Activated CD4-positive, alpha-beta memory T cell treated with anti-CD3 and anti-CD28 coated beads for 36 hours (primary cell): ENCODE data around the gene RABGAP1. TPM values are rescaled to one million over a fixed set of nuclear protein-coding genes. Genes with fewer than 3 reads are reported as not detected.

ENCODE experiments used
- CTCF ChIA-PET: fragments of 350-600 bp; sonication (Branson Sonifier 250); formaldehyde crosslinking; loops from one replicate; lab custom pipeline; 2021; ENCODE audit warnings: antibody characterized with exemption, inconsistent platforms; lab: Charles Lee
- POLR2A ChIA-PET: fragments of 350-600 bp; sonication (Branson Sonifier 250); formaldehyde crosslinking; loops from one replicate; lab custom pipeline; 2021; ENCODE audit warnings: antibody characterized with exemption; lab: Charles Lee
- DNase-seq: peaks from one replicate; pipeline ENCODE4 v3.0.0-alpha.2; 2020
- H3K27ac Mint-ChIP-seq: one replicate; pipeline ENCODE4 v1.8.0; 2021; ENCODE audit warnings: mixed read lengths
- H3K27me3 Mint-ChIP-seq: one replicate; pipeline ENCODE4 v1.8.0; 2021; ENCODE audit warnings: mixed read lengths
- H3K36me3 Mint-ChIP-seq: one replicate; pipeline ENCODE4 v1.8.0; 2021; ENCODE audit warnings: mixed read lengths
- H3K4me1 Mint-ChIP-seq: one replicate; pipeline ENCODE4 v1.8.0; 2021; ENCODE audit warnings: low read depth, mixed read lengths
- H3K4me3 Mint-ChIP-seq: one replicate; pipeline ENCODE4 v1.8.0; 2021; ENCODE audit warnings: mild to moderate bottlenecking, mixed read lengths
- H3K9me3 Mint-ChIP-seq: one replicate; pipeline ENCODE4 v1.8.0; 2021; ENCODE audit warnings: mixed read lengths
- intact Hi-C: fragments of 100-400 bp; cut with micrococcal nuclease; formaldehyde crosslinking; loops from one replicate; pipeline ENCODE4 v1.15.1; 2023
- total RNA-seq, 2 experiments: library from RNA; stranded (reverse); gene quantifications; one replicate each; pipeline ENCODE4 v1.2.3, GENCODE V29; 2021

RABGAP1 gene
- total RNA-seq, 2 experiments from 2014 or later, result 27.1 to 28.8 TPM

GRCh38 chr9:123073991-123074422, 133.2 kb downstream of the RABGAP1 start:
- DNase-seq, result no peak
- Mint-ChIP-seq H3K27ac (no peak overlapping the region), H3K36me3 (peaks cover 23% of the 10 kb centered on the region), H3K9me3 (no peaks in the 10 kb centered on the region), H3K4me3 (no peak overlapping the region), H3K27me3 (no peaks in the 10 kb centered on the region), H3K4me1 (peaks cover 12% of the 10 kb centered on the region)
- intact Hi-C loops, result no loop called here
- ChIA-PET POLR2A (interaction anchor here (0.6 kb wide), 1 partner anchor 151 kb away, joined by 3 read pairs; no protein-coding TSS in a partner anchor), CTCF (interaction anchor here (0.9 kb wide), 1 partner anchor 276 kb away, joined by 4 read pairs; no protein-coding TSS in a partner anchor)

GRCh38 chr9:123074628-123075027, 133.8 kb downstream of the RABGAP1 start:
- ChIA-PET CTCF (interaction anchor here (0.7 to 1.6 kb wide), 3 partner anchors 173 to 275 kb away, joined by 3 to 10 read pairs (median 4); no protein-coding TSS in a partner anchor), POLR2A (no interaction called here)
- intact Hi-C loops, result no loop called here
- H3K9me3 Mint-ChIP-seq, result no peaks in the 10 kb centered on the region
- no peak for DNase-seq
- H3K4me1 Mint-ChIP-seq, result peaks cover 10% of the 10 kb centered on the region
- no peaks in the 10 kb centered on the region for H3K27me3 Mint-ChIP-seq
- peaks cover 23% of the 10 kb centered on the region for H3K36me3 Mint-ChIP-seq
- H3K27ac Mint-ChIP-seq, result no peak overlapping the region
- no peak overlapping the region for H3K4me3 Mint-ChIP-seq

DNA sequence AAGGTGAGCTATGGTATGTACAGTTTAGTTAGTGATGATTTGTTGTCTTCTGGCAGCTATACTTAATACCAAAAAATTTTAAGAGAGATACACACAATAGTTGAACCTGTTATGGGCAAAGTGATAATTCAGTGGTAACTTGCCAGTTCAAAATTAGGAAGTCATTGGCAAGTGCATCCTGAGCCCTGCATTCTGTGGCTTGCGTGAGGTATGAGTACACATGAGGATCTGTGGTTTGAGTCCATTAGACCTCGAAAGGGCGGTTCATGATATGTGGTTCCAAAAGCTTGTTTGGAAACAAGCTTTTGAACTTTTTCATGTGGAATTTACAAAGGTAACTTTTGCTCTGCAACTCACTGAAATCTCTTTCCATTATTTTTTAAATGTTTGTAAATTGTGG, 139.6 kb downstream of the RABGAP1 start:
- H3K27ac Mint-ChIP-seq, result no peak overlapping the region
- H3K27me3 Mint-ChIP-seq, result no peaks in the 10 kb centered on the region
- no peaks in the 10 kb centered on the region for H3K4me1 Mint-ChIP-seq
- no peak for DNase-seq
- POLR2A ChIA-PET, result no interaction called here
- CTCF ChIA-PET, result interaction anchor here (0.6 to 5.5 kb wide), 4 partner anchors 138 to 274 kb away, joined by 3 to 73 read pairs (median 8); no protein-coding TSS in a partner anchor
- intact Hi-C loops, result loop anchor here (2.0 to 5.0 kb wide), 2 partner anchors 147 to 270 kb away; no protein-coding TSS in a partner anchor
- H3K9me3 Mint-ChIP-seq, result no peaks in the 10 kb centered on the region
- peaks cover 12% of the 10 kb centered on the region for H3K36me3 Mint-ChIP-seq
- no peak overlapping the region for H3K4me3 Mint-ChIP-seq

- Mint-ChIP-seq H3K27ac (no peak overlapping the region), H3K27me3 (no peaks in the 10 kb centered on the region), H3K36me3 (peaks cover 12% of the 10 kb centered on the region), H3K4me3 (no peak overlapping the region), H3K9me3 (no peaks in the 10 kb centered on the region), H3K4me1 (no peaks in the 10 kb centered on the region)
- POLR2A ChIA-PET, result interaction anchor here (0.6 kb wide), 1 partner anchor 1015 kb away, joined by 4 read pairs; no protein-coding TSS in a partner anchor
- CTCF ChIA-PET, result interaction anchor here (0.7 to 5.5 kb wide), 7 partner anchors 144 to 304 kb away, joined by 3 to 73 read pairs (median 9); no protein-coding TSS in a partner anchor
- intact Hi-C loops, result loop anchor here (2.0 to 5.0 kb wide), 2 partner anchors 145 to 269 kb away; no protein-coding TSS in a partner anchor
- no peak for DNase-seq
Measured at GRCh38 chr9:123081824-123082223, 141.0 kb downstream of the RABGAP1 start.

- Mint-ChIP-seq H3K36me3 (peaks cover 10% of the 10 kb centered on the region), H3K9me3 (no peaks in the 10 kb centered on the region), H3K4me1 (no peaks in the 10 kb centered on the region), H3K27ac (no peak overlapping the region), H3K27me3 (no peaks in the 10 kb centered on the region), H3K4me3 (no peak overlapping the region)
- CTCF ChIA-PET, result interaction anchor here (0.6 to 5.5 kb wide), 4 partner anchors 142 to 272 kb away, joined by 3 to 73 read pairs (median 8); no protein-coding TSS in a partner anchor
- POLR2A ChIA-PET, result no interaction called here
- intact Hi-C loops, result loop anchor here (5.0 kb wide), 1 partner anchor 144 kb away; no protein-coding TSS in a partner anchor
- DNase-seq, result no peak
Measured at GRCh38 chr9:123083680-123084079, 142.9 kb downstream of the RABGAP1 start.

GRCh38 chr9:123084256-123084655, 143.4 kb downstream of the RABGAP1 start:
- Mint-ChIP-seq H3K27me3 (no peaks in the 10 kb centered on the region), H3K4me1 (no peaks in the 10 kb centered on the region), H3K27ac (no peak overlapping the region), H3K4me3 (no peak overlapping the region), H3K36me3 (peaks cover 9% of the 10 kb centered on the region), H3K9me3 (no peaks in the 10 kb centered on the region)
- ChIA-PET POLR2A (no interaction called here), CTCF (interaction anchor here (1.2 to 5.5 kb wide), 3 partner anchors 141 to 270 kb away, joined by 4 to 73 read pairs (median 13); no protein-coding TSS in a partner anchor)
- intact Hi-C loops, result loop anchor here (5.0 kb wide), 1 partner anchor 143 kb away; no protein-coding TSS in a partner anchor
- no peak for DNase-seq

DNA sequence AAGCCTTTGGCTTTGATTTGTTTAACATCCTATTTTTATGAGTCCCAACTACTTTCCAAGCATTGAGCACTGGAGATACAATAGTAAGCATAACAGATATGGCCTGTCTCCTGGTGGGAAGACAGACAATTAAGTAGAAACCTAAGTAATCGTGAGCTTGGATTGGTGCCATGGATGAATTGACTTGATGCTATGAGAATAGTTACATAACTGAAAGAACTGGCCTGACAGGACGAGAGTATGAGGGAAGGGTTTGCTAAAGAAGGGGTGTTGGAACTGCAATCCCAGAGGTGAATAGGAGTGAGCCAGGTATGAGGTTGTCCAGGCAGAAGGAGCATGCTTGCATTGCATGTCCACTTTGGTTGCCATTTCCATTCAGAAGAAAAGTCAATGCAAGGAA, 145.1 kb downstream of the RABGAP1 start:
- Mint-ChIP-seq H3K36me3 (peaks cover 13% of the 10 kb centered on the region), H3K4me3 (no peak overlapping the region), H3K4me1 (no peaks in the 10 kb centered on the region), H3K9me3 (no peaks in the 10 kb centered on the region), H3K27ac (no peak overlapping the region), H3K27me3 (no peaks in the 10 kb centered on the region)
- DNase-seq, result no peak
- POLR2A ChIA-PET, result no interaction called here
- CTCF ChIA-PET, result interaction anchor here (1.2 to 4.0 kb wide), 2 partner anchors 140 to 264 kb away, joined by 3 to 13 read pairs; no protein-coding TSS in a partner anchor
- intact Hi-C loops, result no loop called here

GRCh38 chr9:123087359-123087888, 146.6 kb downstream of the RABGAP1 start:
- no peaks in the 10 kb centered on the region for H3K4me1 Mint-ChIP-seq
- H3K36me3 Mint-ChIP-seq, result peaks cover 19% of the 10 kb centered on the region
- H3K9me3 Mint-ChIP-seq, result no peaks in the 10 kb centered on the region
- H3K27me3 Mint-ChIP-seq, result no peaks in the 10 kb centered on the region
- no peak overlapping the region for H3K27ac Mint-ChIP-seq
- intact Hi-C loops, result no loop called here
- ChIA-PET CTCF (interaction anchor here (0.9 kb wide), 1 partner anchor 263 kb away, joined by 4 read pairs; no protein-coding TSS in a partner anchor), POLR2A (no interaction called here)
- H3K4me3 Mint-ChIP-seq, result no peak overlapping the region
- no peak for DNase-seq

GRCh38 chr9:123089040-123089439, 148.2 kb downstream of the RABGAP1 start:
- H3K27ac Mint-ChIP-seq, result no peak overlapping the region
- intact Hi-C loops, result no loop called here

GRCh38 chr9:123089790-123090189, 149.0 kb downstream of the RABGAP1 start:
- intact Hi-C loops, result no loop called here
- H3K36me3 Mint-ChIP-seq, result peaks cover 18% of the 10 kb centered on the region
- no peak overlapping the region for H3K4me3 Mint-ChIP-seq
- no peak overlapping the region for H3K27ac Mint-ChIP-seq
- DNase-seq, result no peak
- H3K4me1 Mint-ChIP-seq, result no peaks in the 10 kb centered on the region
- H3K9me3 Mint-ChIP-seq, result no peaks in the 10 kb centered on the region
- ChIA-PET POLR2A (no interaction called here), CTCF (interaction anchor here (5.6 kb wide), 1 partner anchor 260 kb away, joined by 36 read pairs; no protein-coding TSS in a partner anchor)
- no peaks in the 10 kb centered on the region for H3K27me3 Mint-ChIP-seq

More at GRCh38 chr9:123089040-123089439, 148.2 kb downstream of the RABGAP1 start:
- DNase-seq, result no peak
- POLR2A ChIA-PET, result no interaction called here
- Mint-ChIP-seq H3K9me3 (no peaks in the 10 kb centered on the region), H3K4me3 (no peak overlapping the region), H3K36me3 (peaks cover 18% of the 10 kb centered on the region), H3K4me1 (no peaks in the 10 kb centered on the region), H3K27me3 (no peaks in the 10 kb centered on the region)
- CTCF ChIA-PET, result no interaction called here

- Mint-ChIP-seq H3K9me3 (no peaks in the 10 kb centered on the region), H3K27ac (no peak overlapping the region), H3K36me3 (peaks cover 18% of the 10 kb centered on the region), H3K4me3 (no peak overlapping the region), H3K27me3 (no peaks in the 10 kb centered on the region), H3K4me1 (no peaks in the 10 kb centered on the region)
- POLR2A ChIA-PET, result no interaction called here
- intact Hi-C loops, result no loop called here
- DNase-seq, result no peak
- CTCF ChIA-PET, result interaction anchor here (0.6 to 5.6 kb wide), 4 partner anchors 8 to 631 kb away, joined by 4 to 36 read pairs (median 4); no protein-coding TSS in a partner anchor
Measured at GRCh38 chr9:123090198-123090896, 149.5 kb downstream of the RABGAP1 start.

GRCh38 chr9:123090956-123091355, 150.1 kb downstream of the RABGAP1 start:
- H3K36me3 Mint-ChIP-seq, result peaks cover 18% of the 10 kb centered on the region

More at GRCh38 chr9:123090956-123091355, 150.1 kb downstream of the RABGAP1 start:
- Mint-ChIP-seq H3K4me1 (no peaks in the 10 kb centered on the region), H3K27ac (no peak overlapping the region), H3K27me3 (no peaks in the 10 kb centered on the region), H3K9me3 (no peaks in the 10 kb centered on the region), H3K4me3 (no peak overlapping the region)
- no peak for DNase-seq
- ChIA-PET POLR2A (no interaction called here), CTCF (interaction anchor here (0.6 to 5.6 kb wide), 4 partner anchors 8 to 632 kb away, joined by 4 to 36 read pairs (median 4); no protein-coding TSS in a partner anchor)
- intact Hi-C loops, result no loop called here
